GM21423 (cell line): ENCODE measurements around the gene ARHGAP11A.

Experiments used
- ATAC-seq: cut with Tn5 transposase; IDR thresholded peaks from one replicate; pipeline ENCODE4 v1.9.1; 2021; ENCODE audit warnings: mild to moderate bottlenecking, moderate library complexity; ENCODE audit not compliant: unreplicated experiment

The ARHGAP11A gene

GRCh38 chr15:32685576-32685975, 70.3 kb downstream of the ARHGAP11A start:
- no peak for ATAC-seq

GRCh38 chr15:32687556-32687955, 72.3 kb downstream of the ARHGAP11A start:
- ATAC-seq = no peak

- ATAC-seq = no peak
These were observed 72.9 kb downstream of the ARHGAP11A start for GRCh38 chr15:32688151-32688639.
